NCI-H2227 (cell line): Measurements from ENCODE around the gene KBTBD12.
A peak's percentile ranks its signal among the peaks of the same experiment; 100 is the strongest.

Experiments used
- DNase-seq: peaks from one replicate; lab custom pipeline; 2025; ENCODE audit not compliant: unreplicated experiment; lab: John Stamatoyannopoulos, UW

The KBTBD12 gene

GRCh38 chr3:127951276-127951675 lies 36.2 kb downstream of the KBTBD12 start:
- DNase-seq, result no peak

GRCh38 chr3:127953091-127954035 lies 38.3 kb downstream of the KBTBD12 start:
- DNase-seq, result no peak

DNA sequence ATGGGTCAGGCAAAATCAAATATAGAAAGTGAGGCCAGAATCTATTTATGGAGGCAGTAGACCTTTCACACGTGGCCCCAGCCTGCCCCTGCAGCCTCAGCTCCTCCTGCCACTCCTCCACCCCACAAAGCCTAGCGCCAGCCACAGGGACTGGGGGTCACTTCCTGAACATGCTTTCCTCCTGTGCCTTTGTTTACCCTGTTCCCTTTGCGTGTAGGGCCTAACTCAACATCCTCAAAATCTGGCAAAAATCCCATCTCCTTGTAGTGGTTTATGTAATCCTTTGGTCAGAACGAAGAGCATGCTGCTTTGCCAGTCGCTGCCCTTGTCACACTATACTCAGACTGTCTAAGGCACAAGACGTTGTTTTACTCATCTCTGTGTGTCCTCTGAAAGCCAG lies 39.6 kb downstream of the KBTBD12 start:
- DNase-seq, result no peak

GRCh38 chr3:127955728-127956127 lies 40.7 kb downstream of the KBTBD12 start:
- DNase-seq, result no peak

- no peak for DNase-seq
Observed at GRCh38 chr3:127959041-127959440, 44.0 kb downstream of the KBTBD12 start.

DNA sequence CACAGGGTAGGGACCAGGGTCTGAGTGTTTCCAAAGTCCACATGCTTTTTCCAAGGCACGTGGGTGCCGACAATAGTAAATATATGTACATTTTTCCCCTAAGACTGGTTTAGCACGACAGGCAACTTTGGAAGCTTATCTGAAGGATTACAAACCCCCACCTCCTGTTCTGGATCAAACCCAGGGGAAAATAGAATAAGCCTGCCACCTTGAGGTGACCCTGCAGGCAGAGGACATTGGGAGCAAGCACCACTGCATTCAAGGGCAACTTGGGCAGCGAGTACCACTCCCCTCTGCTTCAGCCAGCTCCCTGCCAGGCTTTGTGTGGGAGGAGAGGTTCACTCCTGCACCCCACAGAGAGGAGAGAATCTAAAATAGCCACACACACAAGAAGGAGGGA lies 44.8 kb downstream of the KBTBD12 start:
- peak; percentile 47 for DNase-seq

- no peak for DNase-seq
Observed at GRCh38 chr3:127960421-127960965, 45.5 kb downstream of the KBTBD12 start.

DNA sequence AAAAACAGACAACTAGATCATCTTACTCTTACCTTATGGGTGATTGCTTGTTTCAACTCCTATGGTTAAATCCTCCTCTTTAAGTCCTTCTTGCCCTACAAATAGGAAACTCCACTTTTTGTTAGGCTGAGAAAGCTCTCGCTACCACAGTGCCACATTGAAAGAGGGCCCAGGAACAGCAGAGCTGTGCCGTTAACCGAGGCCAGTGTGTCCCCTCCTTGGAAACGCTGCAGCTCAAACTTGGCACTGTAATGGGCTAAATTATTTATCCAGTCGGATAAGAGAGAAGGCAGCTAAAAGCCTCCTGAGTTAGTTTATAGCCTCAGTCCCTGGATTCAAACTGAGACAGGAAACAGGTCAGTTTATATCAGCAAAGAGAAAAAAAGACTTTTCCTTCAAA lies 46.1 kb downstream of the KBTBD12 start:
- no peak for DNase-seq

DNA sequence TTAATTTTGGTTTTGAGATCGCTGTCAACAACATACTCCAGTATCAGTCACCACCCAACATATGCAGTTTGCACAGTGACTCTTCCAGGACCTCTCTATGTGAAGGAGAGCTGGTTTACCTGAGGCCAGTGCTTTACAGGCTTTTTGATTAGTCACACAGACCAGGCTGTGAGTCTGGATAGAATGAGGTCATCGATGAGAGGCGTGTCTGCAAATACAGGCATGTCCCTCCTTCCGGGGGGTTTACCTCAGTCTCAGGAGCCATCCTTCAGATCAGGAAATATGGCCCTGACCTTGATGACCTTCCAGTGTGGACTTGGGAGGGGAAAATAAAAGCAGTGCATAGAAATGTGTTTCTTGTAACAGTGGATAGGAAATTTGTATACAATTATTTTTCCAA lies 46.9 kb downstream of the KBTBD12 start:
- DNase-seq, result no peak

DNA sequence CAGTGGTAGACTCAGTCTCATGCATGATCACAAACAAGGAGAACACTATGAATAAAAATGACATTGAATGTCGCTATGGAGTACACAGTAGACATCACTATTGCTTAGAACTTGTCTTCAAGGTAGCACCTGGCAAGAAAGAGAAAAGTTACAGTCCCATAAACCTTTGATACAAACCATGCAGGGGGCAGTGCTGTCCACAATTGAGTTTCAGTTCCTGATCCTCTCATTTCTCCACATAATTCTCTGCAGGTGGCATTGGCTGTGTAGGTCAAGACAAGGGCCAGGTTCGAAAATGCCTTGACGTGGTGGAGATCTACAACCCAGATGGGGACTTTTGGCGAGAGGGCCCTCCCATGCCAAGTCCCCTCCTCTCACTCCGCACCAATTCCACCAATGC lies 47.9 kb downstream of the KBTBD12 start:
- DNase-seq, result no peak

DNA sequence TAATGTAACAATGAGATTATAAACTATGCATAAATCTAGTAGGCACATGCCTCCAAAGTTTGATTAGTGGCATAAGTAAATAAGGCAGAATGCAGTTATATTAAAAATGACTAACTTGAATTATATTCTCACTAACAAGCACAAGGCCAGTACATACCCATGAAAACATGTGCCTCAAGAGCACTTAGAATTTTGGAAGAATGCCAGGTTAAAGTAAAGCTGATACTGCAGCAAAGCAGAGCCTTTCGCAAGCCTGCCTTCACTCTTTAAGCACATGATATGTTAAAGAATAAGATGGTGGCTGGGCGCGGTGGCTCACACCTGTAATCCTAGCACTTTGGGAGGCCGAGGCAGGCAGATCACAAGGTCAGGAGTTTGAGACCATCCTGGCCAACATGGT lies 49.0 kb downstream of the KBTBD12 start:
- peak; percentile 50 for DNase-seq

DNA sequence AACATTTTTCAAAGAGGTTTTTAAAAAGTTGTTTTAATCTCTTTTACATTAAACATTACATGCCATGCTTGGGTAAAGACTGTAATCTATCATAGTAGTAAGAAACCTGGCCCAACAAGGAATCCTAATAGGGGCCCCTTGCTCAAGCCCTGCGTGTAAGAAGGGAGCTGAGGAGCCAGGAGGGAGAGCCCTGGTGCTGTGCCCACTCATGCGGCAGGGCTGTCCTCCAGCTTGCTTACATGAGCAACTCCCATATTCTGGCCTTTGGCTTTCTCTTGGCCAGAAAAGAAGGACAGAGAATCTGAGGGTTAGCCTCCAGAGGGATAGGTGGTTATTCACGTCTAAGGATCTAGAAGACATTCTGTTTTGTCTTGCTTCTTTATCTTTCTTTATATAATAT lies 49.8 kb downstream of the KBTBD12 start:
- DNase-seq, result no peak

DNA sequence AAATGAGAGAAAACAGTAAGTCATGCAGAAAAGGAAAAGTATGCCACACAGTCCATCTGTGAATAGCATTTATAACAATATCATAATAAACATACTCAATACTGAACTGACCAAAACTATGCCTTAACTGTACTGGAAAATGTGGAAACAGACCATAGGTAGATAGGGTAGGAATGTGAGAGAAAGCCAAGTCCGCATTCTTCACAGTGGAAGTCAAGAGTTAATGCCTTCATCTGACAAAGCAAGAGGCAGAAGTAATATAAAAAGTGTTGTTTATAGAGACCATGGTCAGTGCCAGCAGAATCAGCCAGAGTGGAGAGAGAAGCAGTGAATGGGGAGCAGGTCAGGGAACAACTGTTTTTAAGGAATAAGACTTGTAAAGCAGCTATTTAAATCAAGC lies 52.3 kb downstream of the KBTBD12 start:
- no peak for DNase-seq

DNA sequence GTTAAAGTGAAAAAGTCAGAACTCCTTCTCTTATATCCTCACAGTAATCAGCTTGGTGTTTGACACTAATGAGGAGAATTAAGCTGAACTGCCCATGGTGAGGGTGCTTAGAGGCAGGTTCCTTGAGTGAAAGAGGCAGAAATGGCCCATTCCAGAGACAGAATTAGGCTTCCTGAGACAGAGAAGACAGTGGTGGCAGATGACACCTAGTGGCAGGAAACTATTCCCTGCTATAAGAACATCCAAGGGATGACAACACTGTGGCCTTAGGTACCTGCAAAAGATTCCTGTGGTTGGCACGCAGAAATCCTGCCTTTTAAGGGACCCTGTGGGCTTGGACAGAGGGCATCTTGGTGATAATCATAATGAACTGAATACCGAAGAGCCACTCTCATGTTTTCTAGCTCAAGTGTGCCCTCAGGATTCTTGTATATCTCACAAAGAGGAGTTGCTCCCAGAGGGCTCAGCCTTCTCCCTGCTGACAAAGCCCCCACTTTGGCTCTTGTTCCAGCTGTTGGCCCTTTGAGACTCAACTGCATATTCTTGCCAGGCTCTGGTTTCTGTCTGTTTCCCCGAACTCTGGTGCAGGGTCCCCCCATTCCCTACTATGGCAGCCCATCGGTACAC lies 56.0 kb downstream of the KBTBD12 start:
- peak; percentile 52 for DNase-seq

GRCh38 chr3:127974226-127974625 lies 59.2 kb downstream of the KBTBD12 start:
- DNase-seq, result no peak

- DNase-seq, result no peak
Observed at GRCh38 chr3:127975153-127976029, 60.4 kb downstream of the KBTBD12 start.

DNA sequence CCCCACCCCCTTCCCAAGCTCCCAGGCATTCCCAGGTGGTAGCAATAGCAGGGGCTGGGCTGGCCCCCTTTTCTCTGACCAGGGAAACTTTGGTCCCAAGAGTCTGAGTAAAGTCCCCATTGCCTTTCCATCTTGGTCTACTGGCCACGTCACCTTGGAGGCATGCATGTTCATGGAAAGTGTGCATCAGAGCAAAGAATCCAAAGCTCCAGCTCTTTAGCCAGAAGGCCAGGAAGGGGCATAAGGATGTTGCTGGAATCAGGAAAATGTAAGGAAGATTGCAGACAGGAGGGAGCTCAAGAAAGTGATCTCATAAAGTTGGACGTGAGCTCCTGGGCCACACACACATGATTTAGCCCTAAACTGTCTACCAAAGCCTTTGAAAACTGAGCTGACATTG lies 63.6 kb downstream of the KBTBD12 start:
- DNase-seq, result no peak

GRCh38 chr3:127979473-127979872 lies 64.4 kb downstream of the KBTBD12 start:
- DNase-seq, result no peak

GRCh38 chr3:127981097-127981496 lies 66.1 kb downstream of the KBTBD12 start:
- DNase-seq, result no peak

DNA sequence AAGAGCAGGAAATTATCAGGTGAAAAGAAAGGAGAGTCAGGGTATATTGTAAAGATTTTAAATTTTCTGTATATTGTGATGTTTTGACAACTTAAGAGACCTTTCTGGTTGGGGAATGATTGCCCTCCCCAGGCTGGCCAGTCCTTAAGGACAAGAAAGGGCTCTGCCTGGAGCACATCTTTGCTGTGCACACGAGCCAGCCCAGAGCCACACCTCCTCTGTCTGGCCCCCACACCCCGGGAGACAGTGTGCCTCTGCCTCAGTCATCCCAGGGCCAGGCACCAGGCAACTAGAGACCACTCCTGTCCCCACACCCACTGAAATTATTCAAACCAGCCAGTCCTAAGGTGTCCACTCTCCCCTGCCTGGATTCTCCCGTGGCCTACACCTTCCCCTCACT lies 67.1 kb downstream of the KBTBD12 start:
- no peak for DNase-seq
